ENCODE measurements around the gene TNXB.

DNA sequence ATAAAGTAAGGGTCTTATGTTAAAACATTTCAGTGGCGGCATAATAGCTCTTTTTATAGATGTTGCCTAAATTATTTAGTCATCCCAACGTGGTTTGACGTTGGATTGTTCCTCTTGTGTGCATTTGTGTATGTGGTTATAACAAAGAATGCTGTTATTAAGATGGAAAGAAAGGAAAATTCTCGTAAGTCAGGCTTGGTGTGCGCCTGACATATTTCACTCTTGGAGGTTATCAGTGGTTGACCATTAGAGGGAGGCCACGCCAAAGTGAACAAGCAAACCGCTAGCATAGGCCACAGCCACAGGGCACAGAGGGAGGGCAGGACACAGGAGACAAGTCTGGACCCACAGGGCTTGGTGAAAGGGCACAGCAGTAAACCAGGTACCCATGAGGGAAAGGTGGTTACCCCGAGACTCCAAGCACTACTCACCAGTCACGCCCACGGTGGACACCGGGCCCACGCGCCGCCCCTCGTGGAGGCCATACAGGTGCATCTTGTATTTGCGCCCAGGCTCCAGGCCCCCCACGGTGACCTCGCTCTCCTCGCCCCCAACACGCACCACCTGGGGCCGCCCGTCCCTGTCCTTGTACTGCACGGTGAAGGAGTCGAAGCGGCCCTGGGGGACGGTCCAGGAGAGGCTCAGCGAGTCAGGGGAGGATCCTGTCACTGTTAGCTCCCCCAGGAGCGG is 48.0 kb downstream of the TNXB start:
- TF ChIP-seq, protein P1, sequence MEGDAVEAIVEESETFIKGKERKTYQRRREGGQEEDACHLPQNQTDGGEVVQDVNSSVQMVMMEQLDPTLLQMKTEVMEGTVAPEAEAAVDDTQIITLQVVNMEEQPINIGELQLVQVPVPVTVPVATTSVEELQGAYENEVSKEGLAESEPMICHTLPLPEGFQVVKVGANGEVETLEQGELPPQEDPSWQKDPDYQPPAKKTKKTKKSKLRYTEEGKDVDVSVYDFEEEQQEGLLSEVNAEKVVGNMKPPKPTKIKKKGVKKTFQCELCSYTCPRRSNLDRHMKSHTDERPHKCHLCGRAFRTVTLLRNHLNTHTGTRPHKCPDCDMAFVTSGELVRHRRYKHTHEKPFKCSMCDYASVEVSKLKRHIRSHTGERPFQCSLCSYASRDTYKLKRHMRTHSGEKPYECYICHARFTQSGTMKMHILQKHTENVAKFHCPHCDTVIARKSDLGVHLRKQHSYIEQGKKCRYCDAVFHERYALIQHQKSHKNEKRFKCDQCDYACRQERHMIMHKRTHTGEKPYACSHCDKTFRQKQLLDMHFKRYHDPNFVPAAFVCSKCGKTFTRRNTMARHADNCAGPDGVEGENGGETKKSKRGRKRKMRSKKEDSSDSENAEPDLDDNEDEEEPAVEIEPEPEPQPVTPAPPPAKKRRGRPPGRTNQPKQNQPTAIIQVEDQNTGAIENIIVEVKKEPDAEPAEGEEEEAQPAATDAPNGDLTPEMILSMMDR (IDR thresholded peaks at IDR 0.05): no peak
- TF ChIP-seq EP300 (IDR thresholded peaks at IDR 0.05) (no peak), POLR2AphosphoS5 (IDR thresholded peaks at IDR 0.05) (no peak), POLR2A (IDR thresholded peaks at IDR 0.05) (no peak)
